WTC11 (cell line): ENCODE measurements around the gene CTTNBP2NL. TPM values are rescaled to one million over a fixed set of nuclear protein-coding genes. Genes with fewer than 3 reads are reported as not detected.

Experiments
- ATAC-seq: fragments of 200-7000 bp; cut with Tn5 transposase; 2 replicates; pipeline ENCODE4 v1.10.0; 2021; ENCODE audit warnings: mild to moderate bottlenecking, moderate library complexity
- CTCF ChIA-PET: fragments of 300-600 bp; sonication (Branson Sonifier 250); formaldehyde crosslinking; loops from one replicate; lab custom pipeline; 2021; ENCODE audit warnings: antibody characterized with exemption; lab: Charles Lee
- POLR2A ChIA-PET: fragments of 350-600 bp; sonication (Branson Sonifier 250); formaldehyde crosslinking; loops from one replicate; lab custom pipeline; 2021; ENCODE audit warnings: antibody characterized with exemption; lab: Charles Lee
- DNase-seq: peaks from one replicate; pipeline ENCODE4 v3.0.0; 2021; ENCODE audit warnings: low spot score
- H3K27ac Mint-ChIP-seq: 2 replicates; pipeline ENCODE4 v1.8.0; 2021; ENCODE audit warnings: mixed read lengths
- H3K27me3 Mint-ChIP-seq: 2 replicates; pipeline ENCODE4 v1.8.0; 2021; ENCODE audit warnings: low read depth, mild to moderate bottlenecking, moderate library complexity, mixed read lengths
- H3K36me3 Mint-ChIP-seq: 2 replicates; pipeline ENCODE4 v1.8.0; 2021; ENCODE audit warnings: mixed read lengths
- H3K4me1 Mint-ChIP-seq: 2 replicates; pipeline ENCODE4 v1.8.0; 2022; ENCODE audit warnings: mixed read lengths
- H3K4me3 Mint-ChIP-seq: 2 replicates; pipeline ENCODE4 v1.8.0; 2021; ENCODE audit warnings: mild to moderate bottlenecking, moderate library complexity, mixed read lengths
- H3K9me3 Mint-ChIP-seq: 2 replicates; pipeline ENCODE4 v1.8.0; 2021; ENCODE audit warnings: mixed read lengths
- ATF6 ChIP-seq: sonication (generic); formaldehyde crosslinking; IDR thresholded peaks from 2 replicates; pipeline ENCODE4 v1.8.1; 2023; ENCODE audit warnings: mild to moderate bottlenecking, missing genetic modification reagents
- CBFB ChIP-seq: sonication (generic); formaldehyde crosslinking; IDR thresholded peaks from 2 replicates; pipeline ENCODE4 v1.8.1; 2022; ENCODE audit warnings: mild to moderate bottlenecking, low read depth, missing genetic modification reagents
- CDX4 ChIP-seq: fragments of 250-450 bp; sonication (Bioruptor Pico); IDR thresholded peaks from 2 replicates; pipeline ENCODE4 v1.9.0; 2021; ENCODE audit warnings: moderate library complexity, mild to moderate bottlenecking, inconsistent platforms, borderline replicate concordance
- CTCF ChIP-seq: fragments of 200-600 bp; IDR thresholded peaks from 2 replicates; pipeline ENCODE4 v1.8.0; 2022; ENCODE audit warnings: antibody characterized with exemption
- E2F1 ChIP-seq: sonication (generic); formaldehyde crosslinking; IDR thresholded peaks from 2 replicates; pipeline ENCODE4 v1.8.0; 2022; ENCODE audit warnings: mild to moderate bottlenecking, missing genetic modification reagents
- E2F4 ChIP-seq: sonication (generic); formaldehyde crosslinking; IDR thresholded peaks from 2 replicates; pipeline ENCODE4 v1.8.1; 2022; ENCODE audit warnings: low read depth, mild to moderate bottlenecking, moderate library complexity, missing genetic modification reagents, borderline replicate concordance
- GTF2I ChIP-seq: fragments of 250-450 bp; sonication (Bioruptor Pico); conservative IDR thresholded peaks from 2 replicates; pipeline ENCODE4 v1.4.0; 2021; ENCODE audit warnings: mild to moderate bottlenecking
- JAZF1 ChIP-seq: fragments of 250-450 bp; sonication (Bioruptor Pico); IDR thresholded peaks from 2 replicates; pipeline ENCODE4 v1.9.0; 2021; ENCODE audit warnings: moderate library complexity, mild to moderate bottlenecking, inconsistent platforms
- MLX ChIP-seq: sonication (generic); formaldehyde crosslinking; IDR thresholded peaks from 2 replicates; pipeline ENCODE4 v1.8.1; 2023; ENCODE audit warnings: mild to moderate bottlenecking, missing genetic modification reagents, moderate library complexity
- NR2C2 ChIP-seq: sonication (generic); formaldehyde crosslinking; IDR thresholded peaks from 2 replicates; pipeline ENCODE4 v1.8.0; 2022; ENCODE audit warnings: mild to moderate bottlenecking, missing genetic modification reagents
- SMAD4 ChIP-seq: sonication (generic); formaldehyde crosslinking; IDR thresholded peaks from 2 replicates; pipeline ENCODE4 v1.8.0; 2022; ENCODE audit warnings: mild to moderate bottlenecking, missing genetic modification reagents
- SOX15 ChIP-seq: fragments of 250-450 bp; sonication (Bioruptor Pico); IDR thresholded peaks from 2 replicates; pipeline ENCODE4 v1.9.0; 2021; ENCODE audit warnings: mild to moderate bottlenecking
- ZNF121 ChIP-seq: sonication (generic); formaldehyde crosslinking; IDR thresholded peaks from 2 replicates; pipeline ENCODE4 v1.8.0; 2023; ENCODE audit warnings: missing genetic modification reagents
- ZNF532 ChIP-seq: fragments of 250-450 bp; sonication (Bioruptor Pico); IDR thresholded peaks from 2 replicates; pipeline ENCODE4 v1.9.0; 2021; ENCODE audit warnings: mild to moderate bottlenecking, borderline replicate concordance
- ZNF671 ChIP-seq: fragments of 250-450 bp; sonication (Bioruptor Pico); IDR thresholded peaks from 2 replicates; pipeline ENCODE4 v1.8.0; 2021; ENCODE audit warnings: mild to moderate bottlenecking
- total RNA-seq: library from RNA; stranded (reverse); gene quantifications from 3 replicates; pipeline ENCODE4 v1.2.3, GENCODE V29; 2021

The CTTNBP2NL gene
- total RNA-seq, 1 experiment from 2014 or later = 32.8 TPM

- TF ChIP-seq ZNF532 = no peak
- TF ChIP-seq E2F1 (CRISPR knock-in tag) = no peak
- no peak for TF ChIP-seq SOX15 (CRISPR knock-in tag)
- no peak for TF ChIP-seq MLX (CRISPR knock-in tag)
- TF ChIP-seq ZNF671 = no peak
- no peak for TF ChIP-seq CBFB (CRISPR knock-in tag)
Measured at GRCh38 chr1:112395821-112396652, at the start of gene CTTNBP2NL (continued).

GRCh38 chr1:112346801-112347350 is 49.1 kb upstream of the CTTNBP2NL start:
- H3K4me3 Mint-ChIP-seq = no peak overlapping the region
- ChIA-PET CTCF (interaction anchor here (1.0 to 1.9 kb wide), 2 partner anchors 10 to 12 kb away, joined by 3 to 4 read pairs; no protein-coding TSS in a partner anchor), POLR2A (no interaction called here)
- DNase-seq (no peak), ATAC-seq (no peak)
- no peaks in the 10 kb centered on the region; the same call in 1 of the 2 replicates for H3K27me3 Mint-ChIP-seq
- TF ChIP-seq ATF6 (CRISPR knock-in tag) (no peak), ZNF121 (no peak), SMAD4 (CRISPR knock-in tag) (no peak)
- no peak overlapping the region for H3K27ac Mint-ChIP-seq
- H3K9me3 Mint-ChIP-seq = peaks cover 26% of the 10 kb centered on the region
- H3K4me1 Mint-ChIP-seq = no peaks in the 10 kb centered on the region
- peaks cover 10% of the 10 kb centered on the region for H3K36me3 Mint-ChIP-seq

GRCh38 chr1:112356765-112357164 is 39.2 kb upstream of the CTTNBP2NL start:
- peaks cover 18% of the 10 kb centered on the region for H3K4me1 Mint-ChIP-seq
- H3K4me3 Mint-ChIP-seq = no peak overlapping the region
- no peak for ATAC-seq
- peaks cover 14% of the 10 kb centered on the region for H3K9me3 Mint-ChIP-seq
- TF ChIP-seq CTCF (no peak), E2F4 (CRISPR knock-in tag) (no peak), CDX4 (CRISPR knock-in tag) (no peak), GTF2I (CRISPR knock-in tag) (no peak), JAZF1 (CRISPR knock-in tag) (no peak), NR2C2 (CRISPR knock-in tag) (no peak)
- H3K27ac Mint-ChIP-seq = no peak overlapping the region
- CTCF ChIA-PET = interaction anchor here (0.6 to 6.1 kb wide), 3 partner anchors 14 to 305 kb away, joined by 3 to 67 read pairs (median 6); no protein-coding TSS in a partner anchor
- H3K36me3 Mint-ChIP-seq = no peaks in the 10 kb centered on the region
- DNase-seq = no peak
- H3K27me3 Mint-ChIP-seq = peaks cover 8% of the 10 kb centered on the region
- POLR2A ChIA-PET = no interaction called here
